GM03348 (cell line): ENCODE measurements around the gene ZNF324.
A peak's percentile ranks its signal among the peaks of the same experiment; 100 is the strongest.
"Not testable (repeated sequence)": the region's sequence is repeated elsewhere in the genome, so short reads cannot be mapped to it uniquely, and the experiment has no call there.

Source experiments
- DNase-seq: peaks from one replicate; pipeline ENCODE4 v3.0.0; 2012; ENCODE audit warnings: low spot score

ZNF324 gene

DNA sequence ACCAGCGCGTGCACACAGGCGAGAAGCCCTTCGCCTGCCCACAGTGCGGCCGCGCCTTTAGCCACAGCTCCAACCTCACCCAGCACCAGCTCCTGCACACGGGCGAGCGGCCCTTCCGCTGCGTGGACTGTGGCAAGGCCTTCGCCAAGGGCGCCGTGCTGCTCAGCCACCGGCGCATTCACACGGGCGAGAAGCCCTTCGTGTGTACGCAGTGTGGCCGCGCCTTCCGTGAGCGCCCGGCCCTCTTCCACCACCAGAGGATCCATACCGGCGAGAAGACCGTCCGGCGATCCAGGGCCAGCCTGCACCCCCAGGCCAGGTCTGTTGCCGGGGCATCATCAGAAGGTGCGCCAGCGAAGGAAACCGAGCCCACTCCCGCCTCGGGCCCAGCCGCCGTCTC lies 4.9 kb downstream of the ZNF324 start:
- DNase-seq, result no peak

DNA sequence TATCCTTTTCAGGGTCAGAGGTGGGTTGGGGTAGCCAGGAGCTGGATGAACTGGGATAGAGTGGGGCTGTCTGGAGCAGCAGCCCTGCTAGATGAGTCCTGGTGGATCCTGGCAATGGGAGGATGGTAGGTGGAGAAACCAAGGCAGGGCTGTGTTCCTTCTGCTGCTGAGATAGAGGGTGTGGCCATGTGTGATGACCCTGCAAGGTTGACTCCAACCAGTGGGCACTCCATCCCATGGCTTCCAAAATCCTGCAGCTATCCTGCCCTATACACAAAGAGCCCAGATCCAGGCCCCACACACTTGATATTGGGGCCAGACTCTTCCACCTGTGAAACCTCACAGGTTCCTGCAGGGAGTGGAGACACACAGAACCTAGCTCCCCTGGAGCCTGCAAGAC lies 6.9 kb downstream of the ZNF324 start:
- DNase-seq, result no peak

DNA sequence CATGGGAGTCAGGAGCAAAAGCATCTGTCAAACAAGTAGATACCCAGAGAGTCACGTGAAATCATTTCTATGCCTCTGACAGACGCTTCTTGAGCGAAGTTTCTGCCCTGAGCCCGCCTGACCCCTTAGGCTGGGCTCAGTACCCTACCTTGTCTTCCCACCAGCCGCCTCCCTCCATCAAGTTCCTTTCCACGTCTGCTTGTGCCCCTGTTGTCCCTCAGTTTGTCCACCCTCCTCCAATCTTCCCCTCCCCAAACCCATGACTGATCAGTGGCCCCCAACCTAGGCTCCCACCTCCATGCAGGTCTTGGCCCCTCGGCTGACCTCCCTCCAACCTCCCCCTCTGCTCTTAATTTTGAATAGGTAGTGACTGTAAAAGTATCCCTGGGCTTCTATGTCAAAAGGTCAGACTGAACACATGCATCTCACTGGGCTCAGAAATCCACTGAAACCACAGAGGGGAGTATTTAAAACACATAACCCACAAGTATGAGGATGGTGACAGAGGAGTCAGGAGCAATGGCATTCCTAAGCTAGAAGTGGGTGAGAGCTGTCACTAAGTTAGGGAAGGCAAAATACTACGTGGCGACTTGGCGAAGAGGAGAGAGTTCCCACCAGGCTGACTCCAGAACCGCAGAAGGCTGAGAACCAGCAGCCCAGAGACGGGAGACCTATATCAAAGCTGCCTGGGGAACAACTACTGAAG lies 7.6 kb downstream of the ZNF324 start:
- peak; percentile 55 for DNase-seq

DNA sequence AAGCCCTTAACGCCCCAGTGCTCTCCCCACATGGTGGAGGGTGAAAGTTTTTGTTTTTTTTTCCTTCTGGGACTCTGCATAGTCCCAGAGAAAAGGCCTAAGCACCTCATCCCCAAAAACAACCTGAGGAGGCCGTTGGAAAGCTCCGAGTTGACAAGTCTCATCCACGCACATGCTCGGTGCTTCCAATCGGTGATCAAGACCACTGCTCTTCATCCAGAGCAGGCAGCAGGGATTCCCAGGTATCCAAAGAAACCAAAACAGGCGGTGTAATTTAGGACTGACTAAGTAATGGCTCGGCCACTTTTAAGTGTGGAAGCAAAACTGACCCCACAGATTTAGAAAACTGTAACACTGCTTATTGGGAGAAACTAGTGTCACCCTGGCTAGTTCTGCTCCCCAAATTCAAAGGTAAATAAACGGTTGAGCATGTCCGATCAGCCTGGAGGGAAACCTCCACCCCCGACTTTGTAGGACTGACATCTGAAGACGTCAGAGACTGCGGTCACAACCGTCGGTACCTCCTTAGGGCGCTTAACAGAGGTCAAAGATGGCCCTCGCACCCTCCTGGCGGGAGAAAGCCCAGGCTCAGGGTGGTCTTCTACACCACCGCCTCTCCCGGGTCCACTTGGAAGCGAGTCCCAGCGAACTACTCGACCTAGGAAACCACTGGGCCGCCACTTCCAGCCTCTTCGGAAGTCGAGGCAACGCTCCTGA lies 8.3 kb downstream of the ZNF324 start:
- DNase-seq, result no peak

DNA sequence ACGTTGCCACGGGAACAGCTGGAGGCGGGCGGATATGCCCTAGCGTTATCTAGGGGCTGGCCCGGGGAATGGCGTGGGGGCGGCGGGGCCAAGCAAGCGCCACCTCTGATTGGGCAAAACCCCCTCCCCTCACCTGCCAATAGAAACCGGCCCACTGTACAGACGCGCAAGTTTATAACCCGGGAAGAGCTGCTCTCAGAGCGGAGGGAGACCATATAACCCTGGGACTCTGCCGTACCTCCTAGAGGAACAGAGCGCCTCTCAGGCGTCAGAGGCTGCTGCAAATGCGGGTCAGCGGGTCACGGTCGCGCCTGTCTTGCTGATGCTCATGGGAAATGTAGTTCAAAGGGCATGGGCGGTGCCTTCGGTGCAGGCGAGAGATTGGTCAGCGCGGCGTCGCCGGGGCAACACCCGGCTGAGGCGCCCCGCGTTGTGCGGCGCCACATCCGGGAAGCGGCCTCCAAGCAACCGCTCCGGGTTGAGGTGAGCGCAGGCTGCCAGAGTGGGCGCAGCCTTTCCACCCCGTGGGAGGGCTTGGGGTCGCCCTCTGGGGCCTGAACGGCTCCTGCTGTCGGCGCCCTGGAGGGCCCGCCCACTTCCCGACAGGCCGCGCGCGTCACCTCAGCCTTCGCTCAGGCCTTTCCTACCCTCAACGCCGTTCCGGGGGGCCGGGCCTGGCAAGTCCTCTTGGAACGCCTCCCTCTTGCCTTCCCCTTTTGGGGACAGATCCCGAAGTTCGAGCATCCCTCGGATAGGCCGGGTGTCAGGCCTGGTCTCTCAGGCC lies 9.0 kb downstream of the ZNF324 start, which contains the start of gene ZNF446:
TSS of gene ZNF446 (plus strand) at position 639 of the 784 bp plus-strand sequence. CDS start 867 bp downstream, outside the sequence.
- peak; percentile 97 for DNase-seq

DNA sequence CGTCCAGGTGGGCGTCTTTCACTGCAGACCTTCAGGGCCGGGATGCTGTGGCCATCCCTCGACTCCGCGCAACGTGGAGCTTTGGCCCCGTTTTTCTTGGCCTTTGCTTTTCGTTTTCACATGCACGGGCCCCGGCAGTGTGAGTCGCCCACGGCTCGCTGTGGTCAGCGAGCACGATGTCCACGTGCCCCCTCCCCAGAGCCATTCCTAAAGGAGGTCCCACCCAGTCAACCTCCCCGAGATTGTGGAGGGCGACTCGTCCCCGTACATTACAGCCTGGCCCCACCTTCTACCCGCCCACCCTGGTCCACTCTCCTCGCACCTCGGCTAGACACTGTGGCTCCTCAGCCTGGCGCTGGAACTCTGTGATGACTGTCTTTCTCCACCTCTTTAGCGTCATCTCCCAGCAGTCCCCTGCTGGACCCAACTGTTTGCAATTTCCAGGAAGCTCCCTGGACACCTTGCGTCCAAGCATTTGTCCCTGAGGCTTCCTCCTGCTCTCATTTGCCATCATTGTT lies 9.7 kb downstream of the ZNF324 start:
- peak; percentile 39 for DNase-seq

DNA sequence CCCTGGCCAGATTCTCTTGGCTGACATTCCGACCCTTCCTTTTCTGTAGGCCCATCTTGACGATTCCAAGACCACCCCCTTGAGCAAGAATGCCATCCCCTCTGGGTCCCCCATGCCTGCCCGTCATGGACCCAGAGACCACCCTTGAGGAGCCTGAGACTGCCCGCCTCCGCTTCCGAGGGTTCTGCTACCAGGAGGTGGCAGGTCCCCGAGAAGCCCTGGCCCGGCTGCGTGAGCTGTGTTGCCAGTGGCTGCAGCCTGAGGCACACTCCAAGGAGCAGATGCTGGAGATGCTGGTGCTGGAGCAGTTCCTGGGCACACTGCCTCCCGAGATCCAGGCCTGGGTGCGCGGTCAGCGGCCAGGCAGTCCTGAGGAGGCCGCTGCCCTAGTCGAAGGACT lies 10.2 kb downstream of the ZNF324 start:
- DNase-seq, result no peak

DNA sequence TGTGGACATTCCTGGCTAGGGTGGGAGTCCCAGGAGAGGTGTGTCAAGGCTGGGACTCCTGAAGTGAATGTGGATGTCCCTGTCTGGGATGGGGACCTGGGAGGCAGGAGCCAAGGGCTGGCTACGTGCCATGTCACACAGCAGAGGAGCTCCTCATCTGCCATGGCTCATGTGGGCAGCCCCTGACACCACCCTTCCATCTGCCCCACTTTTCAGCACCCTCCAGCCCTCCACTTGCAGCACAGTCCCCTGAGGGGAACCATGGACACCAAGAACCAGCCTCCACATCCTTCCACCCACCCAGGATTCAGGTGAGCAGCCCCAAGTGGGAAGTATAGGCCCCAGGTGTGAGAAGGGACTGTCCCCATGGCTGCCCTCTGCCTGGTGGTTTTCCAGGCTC lies 11.0 kb downstream of the ZNF324 start:
- no peak for DNase-seq

DNA sequence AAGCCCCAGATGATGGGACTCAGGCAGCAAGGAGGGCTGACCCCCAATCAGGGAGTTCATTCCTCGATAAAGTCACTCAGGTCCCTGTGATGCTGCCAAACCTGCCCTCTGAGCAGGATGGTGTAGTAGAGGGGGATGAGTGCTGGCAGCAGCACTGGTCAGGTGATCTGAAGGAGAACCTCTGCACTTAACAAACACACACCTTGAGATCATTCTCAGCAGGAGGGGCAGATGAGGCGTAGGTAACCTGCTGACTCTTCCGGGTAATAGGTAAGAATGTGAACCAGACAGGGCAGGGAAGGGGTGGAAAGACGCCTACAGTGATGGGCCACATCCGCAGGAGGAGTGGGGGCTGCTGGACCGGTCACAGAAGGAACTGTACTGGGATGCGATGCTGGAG lies 12.4 kb downstream of the ZNF324 start:
- no peak for DNase-seq

DNA sequence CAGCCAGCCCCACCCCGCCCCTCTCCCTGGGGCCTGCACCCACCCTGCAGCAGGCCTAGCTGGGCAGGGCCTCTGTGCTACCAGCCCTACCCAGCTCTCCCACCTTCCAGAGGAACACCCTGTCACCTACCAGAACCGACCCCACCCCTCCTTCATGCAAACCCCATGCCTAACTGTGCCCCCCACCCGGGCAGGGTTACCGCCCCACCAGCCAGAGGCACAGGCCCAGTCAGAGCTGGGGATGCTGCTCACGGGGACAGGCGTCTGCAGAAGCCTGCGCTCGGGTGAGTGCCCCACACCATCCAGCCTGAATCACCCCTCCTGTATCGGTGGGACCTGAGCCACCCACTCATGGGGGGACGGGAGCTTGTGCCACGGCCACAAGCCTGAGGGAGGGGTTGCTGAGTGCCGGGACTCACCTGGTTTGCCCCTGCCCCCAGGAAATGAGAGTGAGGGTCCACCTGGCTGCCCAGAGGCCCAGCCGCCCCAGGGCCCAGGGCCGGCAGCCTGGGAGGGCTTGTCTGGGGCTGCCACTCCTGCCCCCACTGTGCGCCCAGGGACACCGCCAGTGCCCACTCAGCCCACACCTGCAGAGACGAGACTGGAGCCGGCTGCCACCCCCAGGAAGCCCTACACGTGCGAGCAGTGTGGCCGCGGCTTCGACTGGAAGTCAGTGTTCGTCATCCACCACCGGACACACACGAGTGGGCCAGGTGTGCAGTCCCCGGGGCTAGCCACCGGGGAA lies 13.0 kb downstream of the ZNF324 start:
- no peak for DNase-seq

DNA sequence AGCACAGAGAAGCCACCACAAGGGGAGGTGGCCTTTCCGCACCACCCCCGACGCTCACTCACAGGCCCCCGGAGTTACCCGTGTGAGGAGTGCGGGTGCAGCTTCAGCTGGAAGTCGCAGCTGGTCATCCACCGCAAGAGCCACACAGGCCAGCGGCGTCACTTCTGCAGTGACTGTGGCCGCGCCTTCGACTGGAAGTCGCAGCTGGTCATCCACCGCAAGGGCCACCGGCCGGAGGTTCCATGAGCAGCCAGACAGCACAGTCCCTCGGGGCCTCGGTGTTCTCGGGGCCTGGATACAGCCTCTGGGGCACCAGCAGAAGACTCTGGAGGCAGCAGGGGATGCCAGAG lies 13.6 kb downstream of the ZNF324 start:
- no peak for DNase-seq

DNA sequence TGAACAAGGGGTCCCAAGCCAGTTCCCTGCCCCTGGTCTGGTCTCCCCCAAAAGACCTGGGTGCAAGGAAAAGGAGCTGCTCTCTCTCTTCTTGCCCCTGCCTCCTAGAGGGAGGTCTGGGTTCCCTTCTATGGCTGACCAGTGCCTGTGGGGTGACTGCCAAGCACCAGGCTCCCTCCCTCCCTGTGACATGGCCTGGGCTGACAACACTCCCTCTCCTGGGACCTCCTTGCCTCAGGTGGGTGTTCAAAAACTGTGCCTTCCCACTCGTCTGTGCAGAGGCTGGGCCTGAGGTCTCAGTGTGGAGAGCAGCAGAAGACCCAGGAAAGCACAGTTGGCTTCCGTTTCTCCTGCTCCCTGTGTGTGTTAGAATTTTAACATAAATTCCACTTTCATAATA lies 14.0 kb downstream of the ZNF324 start:
- DNase-seq, result no peak

DNA sequence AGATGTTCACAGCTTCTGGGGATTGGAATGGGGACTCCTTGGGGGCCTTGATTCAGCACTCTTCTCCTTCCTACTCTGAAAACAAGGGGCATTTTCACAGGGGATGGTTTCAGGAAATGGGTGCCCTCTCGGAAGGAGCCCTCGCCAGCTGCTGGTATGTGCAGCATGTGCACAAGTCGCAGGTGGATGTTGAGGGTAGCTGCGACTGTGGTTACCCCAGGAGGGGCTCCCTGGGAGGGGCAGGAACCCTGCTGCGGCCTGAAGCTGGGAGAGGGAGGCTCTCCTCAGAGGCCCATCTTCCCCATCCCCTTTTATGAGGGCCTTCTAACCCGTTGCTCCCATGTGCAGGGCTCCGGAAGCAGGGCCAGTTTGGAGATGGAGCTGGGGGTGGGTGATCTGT lies 15.5 kb downstream of the ZNF324 start:
- DNase-seq, result no peak

DNA sequence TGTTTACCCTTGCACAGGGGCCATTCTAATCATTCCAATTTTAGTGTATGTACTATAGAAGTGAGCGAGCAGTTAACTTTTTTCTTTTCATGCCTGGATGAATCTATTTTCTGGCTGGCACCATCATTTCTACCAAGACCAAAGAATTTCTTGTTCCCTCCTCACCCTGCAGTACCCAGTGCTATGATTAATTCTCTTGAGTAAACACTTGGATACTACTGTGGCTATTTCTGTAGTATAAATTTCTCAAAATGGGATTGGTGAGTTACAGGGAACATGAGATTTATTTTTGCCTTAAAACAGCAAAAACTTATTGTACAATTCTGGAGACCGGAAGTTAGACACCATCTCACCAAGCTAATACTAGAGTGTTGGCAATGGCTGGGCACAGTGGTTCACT lies 16.9 kb downstream of the ZNF324 start:
- no peak for DNase-seq

DNA sequence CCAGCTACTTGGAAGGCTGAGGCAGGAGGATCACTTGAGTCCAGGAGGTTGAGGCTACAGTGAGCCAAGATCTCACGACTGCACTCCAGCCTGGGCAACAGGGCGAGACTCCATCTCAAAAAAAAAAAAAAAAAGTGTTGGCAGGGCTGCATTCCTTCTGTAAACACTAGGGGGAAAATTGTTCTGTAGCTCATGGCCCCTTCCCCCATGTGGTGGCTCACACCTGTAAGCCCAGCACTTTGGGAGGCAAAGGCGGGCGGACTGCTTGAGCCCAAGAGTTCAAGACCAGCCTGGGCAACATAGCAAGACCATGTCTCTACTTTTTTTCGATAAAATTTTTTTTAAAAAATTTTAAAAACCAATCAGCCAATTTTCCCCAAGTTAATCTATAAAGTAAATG lies 17.5 kb downstream of the ZNF324 start:
- not testable (repeated sequence) for DNase-seq

DNA sequence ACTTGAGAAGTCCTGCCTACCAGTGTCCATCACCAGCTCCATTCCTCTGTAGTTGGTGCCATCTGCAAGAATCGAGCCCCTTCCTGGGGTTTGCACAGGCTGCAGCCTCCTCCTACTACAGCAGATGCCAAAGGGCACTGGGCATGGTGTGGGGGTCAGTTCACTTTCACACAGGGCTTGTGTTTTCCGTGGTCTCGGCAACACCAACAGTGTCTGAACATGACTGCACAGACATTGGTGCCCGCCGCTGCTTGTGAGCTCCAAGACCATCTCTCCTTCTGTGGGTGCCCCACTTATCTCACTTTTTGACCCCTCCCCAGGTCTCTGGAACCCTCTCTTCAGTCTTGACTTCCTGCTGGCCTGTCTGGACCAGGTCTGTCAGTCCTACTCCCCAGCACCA lies 24.5 kb downstream of the ZNF324 start:
- DNase-seq, result no peak

DNA sequence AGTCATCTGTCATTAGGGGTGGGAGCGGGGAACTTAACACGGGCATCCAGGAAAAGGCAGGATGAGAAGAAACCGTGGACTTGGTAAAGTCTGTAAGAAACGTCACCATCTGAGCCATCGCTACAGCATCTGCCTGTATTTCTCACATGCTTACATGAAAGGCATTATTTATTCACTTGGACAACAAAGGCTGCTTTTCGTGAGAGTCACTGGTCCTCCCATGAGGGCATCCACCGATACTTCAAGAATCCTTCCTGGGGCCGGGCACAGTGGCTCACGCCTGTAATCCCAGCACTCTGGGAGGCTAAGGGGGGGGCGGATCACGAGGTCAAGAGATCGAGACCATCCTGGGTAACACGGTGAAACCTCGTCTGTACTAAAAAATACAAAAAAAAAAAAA lies 25.4 kb downstream of the ZNF324 start:
- no peak for DNase-seq

DNA sequence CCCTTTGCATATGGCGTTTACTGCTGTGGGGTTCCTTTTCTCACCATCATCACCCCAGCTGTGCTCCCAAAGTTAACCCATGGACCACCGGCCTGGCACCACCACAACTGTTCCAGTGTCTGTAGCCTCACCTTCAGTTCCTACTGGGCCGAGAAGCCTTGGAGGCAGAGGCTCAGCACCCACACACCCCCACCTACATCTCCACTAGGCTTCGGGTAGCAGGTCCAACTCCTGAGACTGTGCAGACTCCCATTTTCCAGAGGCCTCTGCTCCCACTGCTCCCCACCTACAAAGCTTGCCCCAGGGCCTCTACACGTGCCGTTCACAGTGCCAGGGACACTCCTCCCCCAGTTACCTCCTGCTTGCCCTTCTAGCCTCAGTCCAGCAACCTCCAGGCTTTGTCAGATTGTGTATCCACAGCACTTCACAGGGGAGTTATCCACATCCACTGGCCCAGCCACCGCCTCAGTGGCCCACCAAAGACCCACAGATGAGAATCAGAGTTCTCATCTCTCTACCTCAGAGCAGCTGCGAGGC lies 30.8 kb downstream of the ZNF324 start:
- no peak for DNase-seq

DNA sequence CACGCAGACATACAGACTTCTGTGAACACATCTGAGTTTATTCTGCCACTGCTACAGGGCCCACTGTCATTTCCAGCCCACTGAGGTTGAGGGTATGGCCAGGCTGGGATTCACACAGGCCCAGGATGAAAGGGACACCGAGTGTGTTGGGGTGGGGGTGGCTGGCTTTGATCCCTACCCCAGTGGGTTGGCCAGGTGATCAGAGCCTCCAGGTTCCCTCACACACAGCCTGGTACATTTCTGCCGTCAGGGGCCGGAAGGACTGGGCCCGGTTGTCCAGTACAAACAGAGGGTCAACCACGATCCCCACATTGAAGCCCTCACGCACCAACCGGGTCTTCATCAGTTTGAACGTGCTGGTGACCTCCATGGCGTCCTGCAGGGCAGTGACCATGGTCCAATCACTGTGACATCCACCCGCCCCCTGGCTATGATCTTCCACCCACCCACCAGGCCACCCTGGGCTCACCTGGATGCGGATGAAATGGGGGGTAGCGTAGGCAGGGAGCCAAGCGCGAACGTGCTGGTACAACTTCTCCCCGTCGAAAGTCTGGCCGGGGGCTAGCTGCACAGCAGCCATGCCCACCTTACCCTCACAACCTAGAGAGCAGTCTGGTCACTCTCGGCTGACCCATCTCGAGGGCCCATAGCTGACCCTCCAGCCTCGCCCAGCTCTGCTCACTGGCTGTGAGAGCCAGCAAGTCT lies 31.6 kb downstream of the ZNF324 start:
- DNase-seq, result no peak

DNA sequence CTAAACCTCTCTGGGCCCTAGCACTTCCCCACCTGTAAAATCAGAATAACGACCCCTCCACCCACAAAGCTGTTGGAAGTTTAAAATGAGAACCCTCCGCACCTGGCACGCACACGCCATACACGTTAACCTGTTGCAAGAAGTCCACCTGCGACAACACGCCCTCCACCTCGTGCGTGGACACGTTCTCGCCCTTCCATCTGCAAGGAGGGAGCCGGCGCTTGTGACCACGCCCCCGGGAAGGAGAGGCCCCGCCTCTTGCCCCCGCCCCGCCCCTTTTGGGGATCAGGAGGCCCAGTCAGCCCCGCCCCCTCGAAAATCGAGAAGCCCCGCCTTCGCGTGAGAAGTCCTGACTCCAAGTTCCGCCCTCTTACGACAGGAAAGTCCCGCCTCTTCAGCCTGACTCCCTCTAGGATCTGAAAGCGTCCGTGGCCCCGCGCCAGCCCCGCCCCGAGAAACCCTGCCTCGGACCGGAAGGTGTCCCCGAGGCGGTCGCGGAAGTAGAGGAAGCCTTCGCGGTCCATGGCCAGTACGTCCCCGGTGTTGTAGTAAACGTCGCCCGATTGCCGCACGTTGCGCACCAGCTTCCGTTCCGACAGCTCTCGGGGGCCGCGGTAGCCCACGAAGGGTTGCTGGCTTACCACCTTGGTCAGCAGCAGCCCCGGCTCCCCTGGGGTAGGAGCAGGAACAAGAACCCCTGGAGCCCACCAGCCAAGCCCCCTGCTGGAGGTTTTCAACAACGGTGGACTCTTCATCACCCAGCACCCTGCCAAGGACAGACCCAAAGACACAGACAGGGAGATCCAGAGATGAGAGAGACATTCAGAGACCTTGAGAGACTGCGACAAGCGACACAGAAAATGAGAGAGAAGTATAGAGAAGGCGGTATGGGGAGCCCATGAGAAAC lies 32.4 kb downstream of the ZNF324 start:
- peak; percentile 99 for DNase-seq
